HepG2 (cell line): Measurements from ENCODE around the gene PHF3. TPM values are rescaled to one million over a fixed set of nuclear protein-coding genes. Genes with fewer than 3 reads are reported as not detected.

Experiments used
- ISX ChIP-seq: sonication (generic); formaldehyde crosslinking; conservative IDR thresholded peaks from 2 replicates; pipeline ENCODE4 v1.5.0; 2020; ENCODE audit warnings: missing genetic modification reagents
- NR2C2 ChIP-seq: sonication (generic); formaldehyde crosslinking; IDR thresholded peaks from 2 replicates; pipeline ENCODE4 v1.4.0; 2020; ENCODE audit warnings: missing genetic modification reagents, mild to moderate bottlenecking, moderate library complexity, borderline replicate concordance
- PAWR ChIP-seq: sonication (generic); formaldehyde crosslinking; IDR thresholded peaks from 2 replicates; pipeline ENCODE4 v1.4.0; 2020; ENCODE audit warnings: missing genetic modification reagents, mild to moderate bottlenecking, borderline replicate concordance
- PCBP2 ChIP-seq: fragments of 200-400 bp; formaldehyde crosslinking; optimal IDR thresholded peaks from 2 replicates; pipeline ENCODE3; 2018; ENCODE audit warnings: low read length, low read depth; ENCODE audit not compliant: poor library complexity, severe bottlenecking
- SMYD3 ChIP-seq: sonication (generic); formaldehyde crosslinking; IDR thresholded peaks from 2 replicates; pipeline ENCODE4 v1.8.1; 2023; ENCODE audit warnings: mild to moderate bottlenecking, missing genetic modification reagents
- SNAPC2 ChIP-seq: sonication (generic); formaldehyde crosslinking; IDR thresholded peaks from 2 replicates; pipeline ENCODE4 v1.8.1; 2022; ENCODE audit warnings: mild to moderate bottlenecking, missing genetic modification reagents
- ZBTB3 ChIP-seq: sonication (generic); formaldehyde crosslinking; IDR thresholded peaks from 2 replicates; pipeline ENCODE4 v1.4.0; 2020; ENCODE audit warnings: low read depth, mild to moderate bottlenecking, moderate library complexity, missing genetic modification reagents, borderline replicate concordance
- ZC3H4 ChIP-seq: sonication (generic); formaldehyde crosslinking; IDR thresholded peaks from 2 replicates; pipeline ENCODE4 v1.4.0; 2020; ENCODE audit warnings: missing genetic modification reagents, borderline replicate concordance
- ZNF20 ChIP-seq: sonication (generic); formaldehyde crosslinking; IDR thresholded peaks from 2 replicates; pipeline ENCODE4 v1.4.0; 2020; ENCODE audit warnings: mild to moderate bottlenecking, moderate library complexity, missing genetic modification reagents
- ZNF446 ChIP-seq: sonication (generic); formaldehyde crosslinking; IDR thresholded peaks from 2 replicates; pipeline ENCODE4 v1.5.0; 2020; ENCODE audit warnings: mild to moderate bottlenecking, missing genetic modification reagents
- polyA plus RNA-seq, 8 experiments: library from polyadenylated mRNA; depleted of rRNA in 3 of 8; stranded (reverse) in 7 of 8; unstranded in 1 of 8; fragments of >200 nt; fragmentation: Illumina TruSeq in 4 of 8; extraction: Trizol in 4 of 8; gene quantifications; 2 replicates each; pipeline versions ENCODE4 v1.2.1 to v1.2.3, GENCODE V29; 2011 to 2016; ENCODE audit warnings: low read depth in 4 of 8, missing spikeins in 1 of 8, mixed read lengths in 1 of 8; ENCODE audit not compliant: insufficient read depth in 1 of 8
- total RNA-seq, 5 experiments: library from RNA; depleted of rRNA; stranded (reverse); fragments of >200 nt; fragmentation: Illumina TruSeq; extraction: Trizol; gene quantifications; 2 replicates each; pipeline ENCODE4 v1.2.3, GENCODE V29; 2016; ENCODE audit warnings: low read depth in 1 of 5
- TF ChIP-seq, protein P1 (sequence below): sonication (generic); formaldehyde crosslinking; IDR thresholded peaks from 2 replicates; pipeline ENCODE4 v1.4.0; 2020; ENCODE audit warnings: missing genetic modification reagents

The PHF3 gene
- total and polyA plus RNA-seq, 2 of the 13 experiments (the other 11 are each of a cell fraction or from before 2014, with no cell fraction given), result 19.8 to 70.4 TPM

DNA sequence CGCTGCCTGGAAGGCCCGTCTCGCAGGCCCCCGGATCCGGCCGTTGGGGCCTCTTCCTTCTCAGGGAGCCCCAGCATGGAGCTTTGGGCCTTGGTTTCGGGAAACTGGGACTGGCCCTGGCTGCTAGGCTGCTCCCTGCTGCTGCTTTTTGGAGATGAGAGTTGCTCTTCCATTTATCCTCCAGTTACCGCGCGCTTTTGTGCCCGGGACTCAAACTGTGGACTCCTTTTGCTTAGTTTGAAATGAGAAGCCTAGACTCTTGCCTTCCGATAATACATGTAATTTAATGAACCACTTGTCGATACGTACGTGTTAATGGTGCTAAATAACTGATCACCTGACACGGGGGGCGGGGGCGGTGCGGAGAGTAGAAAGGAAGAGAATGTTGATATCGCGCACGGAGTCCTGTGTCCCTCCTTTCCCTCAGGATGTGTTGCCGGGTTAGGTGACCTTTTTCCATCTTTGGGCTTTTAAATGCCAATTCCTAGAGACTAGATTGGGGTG is 968 bp downstream of the PHF3 start (continued):
- TF ChIP-seq, protein P1, sequence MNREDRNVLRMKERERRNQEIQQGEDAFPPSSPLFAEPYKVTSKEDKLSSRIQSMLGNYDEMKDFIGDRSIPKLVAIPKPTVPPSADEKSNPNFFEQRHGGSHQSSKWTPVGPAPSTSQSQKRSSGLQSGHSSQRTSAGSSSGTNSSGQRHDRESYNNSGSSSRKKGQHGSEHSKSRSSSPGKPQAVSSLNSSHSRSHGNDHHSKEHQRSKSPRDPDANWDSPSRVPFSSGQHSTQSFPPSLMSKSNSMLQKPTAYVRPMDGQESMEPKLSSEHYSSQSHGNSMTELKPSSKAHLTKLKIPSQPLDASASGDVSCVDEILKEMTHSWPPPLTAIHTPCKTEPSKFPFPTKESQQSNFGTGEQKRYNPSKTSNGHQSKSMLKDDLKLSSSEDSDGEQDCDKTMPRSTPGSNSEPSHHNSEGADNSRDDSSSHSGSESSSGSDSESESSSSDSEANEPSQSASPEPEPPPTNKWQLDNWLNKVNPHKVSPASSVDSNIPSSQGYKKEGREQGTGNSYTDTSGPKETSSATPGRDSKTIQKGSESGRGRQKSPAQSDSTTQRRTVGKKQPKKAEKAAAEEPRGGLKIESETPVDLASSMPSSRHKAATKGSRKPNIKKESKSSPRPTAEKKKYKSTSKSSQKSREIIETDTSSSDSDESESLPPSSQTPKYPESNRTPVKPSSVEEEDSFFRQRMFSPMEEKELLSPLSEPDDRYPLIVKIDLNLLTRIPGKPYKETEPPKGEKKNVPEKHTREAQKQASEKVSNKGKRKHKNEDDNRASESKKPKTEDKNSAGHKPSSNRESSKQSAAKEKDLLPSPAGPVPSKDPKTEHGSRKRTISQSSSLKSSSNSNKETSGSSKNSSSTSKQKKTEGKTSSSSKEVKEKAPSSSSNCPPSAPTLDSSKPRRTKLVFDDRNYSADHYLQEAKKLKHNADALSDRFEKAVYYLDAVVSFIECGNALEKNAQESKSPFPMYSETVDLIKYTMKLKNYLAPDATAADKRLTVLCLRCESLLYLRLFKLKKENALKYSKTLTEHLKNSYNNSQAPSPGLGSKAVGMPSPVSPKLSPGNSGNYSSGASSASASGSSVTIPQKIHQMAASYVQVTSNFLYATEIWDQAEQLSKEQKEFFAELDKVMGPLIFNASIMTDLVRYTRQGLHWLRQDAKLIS (CRISPR knock-in tag), result 0 out of 2 replicates have a peak, but pooled peaks have one; percentile 33
- 0 out of 2 replicates have a peak, but pooled peaks have one; percentile 19 for TF ChIP-seq SNAPC2
- 0 out of 2 replicates have a peak, but pooled peaks have one; percentile 19 for TF ChIP-seq ZNF446 (CRISPR knock-in tag)
- 0 out of 2 replicates have a peak, but pooled peaks have one; percentile 36 for TF ChIP-seq ISX (CRISPR knock-in tag)
- 0 out of 2 replicates have a peak, but pooled peaks have one; percentile 13 for TF ChIP-seq SMYD3 (CRISPR knock-in tag)
- TF ChIP-seq NR2C2 (CRISPR knock-in tag), result 0 out of 2 replicates have a peak, but pooled peaks have one; percentile 5
- TF ChIP-seq ZBTB3, result 0 out of 2 replicates have a peak, but pooled peaks have one; percentile 3
- no peak for TF ChIP-seq PCBP2
- no peak for TF ChIP-seq PAWR (CRISPR knock-in tag)
- peak; percentile 0; the same call in 1 of the 2 replicates for TF ChIP-seq ZNF20
- no peak for TF ChIP-seq ZC3H4 (CRISPR knock-in tag)
